Aorta (tissue), 5 donors: Measurements from ENCODE around the gene FAM133A. TPM values are rescaled to one million over a fixed set of nuclear protein-coding genes. Genes with fewer than 3 reads are reported as not detected.

Experiments
- ATAC-seq: fragments of 200-7000 bp; cut with Tn5 transposase; one replicate; pipeline ENCODE4 v1.9.1; 2022; ENCODE audit warnings: moderate library complexity; ENCODE audit not compliant: low FRiP score
- DNase-seq, 2 donors: peaks; one replicate each; pipeline ENCODE4 v3.0.0-alpha.2; 2020
- H3K27ac ChIP-seq, 2 donors: one replicate each; pipeline ENCODE4 v1.5.1; 2013; ENCODE audit warnings: low read length in 2 of 2, mild to moderate bottlenecking in 2 of 2, moderate library complexity in 2 of 2, control low read depth in 1 of 2, inconsistent platforms in 1 of 2, low read depth in 1 of 2
- H3K27me3 ChIP-seq, 2 donors: one replicate each; pipeline ENCODE4 v1.6.1; 2013; ENCODE audit warnings: control low read depth in 1 of 2, low read length in 1 of 2, mild to moderate bottlenecking in 1 of 2, moderate library complexity in 1 of 2; ENCODE audit not compliant: insufficient read depth in 2 of 2, control insufficient read depth in 1 of 2
- H3K36me3 ChIP-seq, 2 donors: one replicate each; pipeline ENCODE4 v1.6.1; 2013; ENCODE audit warnings: control low read depth in 1 of 2, low read length in 1 of 2, mild to moderate bottlenecking in 1 of 2; ENCODE audit not compliant: insufficient read depth in 2 of 2, control insufficient read depth in 1 of 2
- H3K4me1 ChIP-seq, 2 donors: one replicate each; pipeline ENCODE4 v1.6.1; 2013; ENCODE audit warnings: low read length in 2 of 2, control low read depth in 1 of 2, mild to moderate bottlenecking in 1 of 2, moderate library complexity in 1 of 2; ENCODE audit not compliant: insufficient read depth in 2 of 2, control insufficient read depth in 1 of 2
- H3K4me3 ChIP-seq, 2 donors: one replicate each; pipeline ENCODE4 v1.5.1; 2013; ENCODE audit warnings: low read length in 2 of 2, control low read depth in 1 of 2, mild to moderate bottlenecking in 1 of 2
- H3K9me3 ChIP-seq: one replicate; pipeline ENCODE4 v1.6.1; 2013; ENCODE audit warnings: mild to moderate bottlenecking, low read length; ENCODE audit not compliant: control insufficient read depth
- WGBS, 2 donors: extraction: QIAGEN DNeasy Blood & Tissue Kit; methylation state at CpG; one replicate each; pipeline ENCODE4 v1.1.7; 2013; 5-methylcytosine and 5-hydroxymethylcytosine counted together
- intact Hi-C, 2 donors: fragments of 100-400 bp; cut with DNase I; formaldehyde crosslinking; loops; one replicate each; pipeline versions ENCODE4 v1.14.2 to v1.15.0; 2022
- polyA plus RNA-seq, 2 donors: library from polyadenylated mRNA; stranded (reverse); fragments of 200-250 nt; gene quantifications; one replicate each; pipeline ENCODE4 v1.2.3, GENCODE V29; 2013
- total RNA-seq, 2 donors: library from RNA; stranded (reverse); fragmentation: NEBNext Ultra II Directional; extraction: Animal tissue kit (Norgen Biotek cat#: 25700); gene quantifications; one replicate each; pipeline ENCODE4 v1.2.1, GENCODE V29; 2021
- donor health status: healthy with polysubstance abuse.
- donor health status: Bipolar disorder and iron deficiency.
- donor health status: DM: no; HTN: no; CAD: no.
- donor health status: DM: no; HTN: no; CAD: no.
- donor health status: DM: yes; HTN: yes; CAD: no.

The FAM133A gene
- total and polyA plus RNA-seq, 4 donors, result 0.63 to 1.3 (median 0.80) TPM

GRCh38 chrX:93760163-93760562 is 86.2 kb downstream of the FAM133A start:
- DNase-seq (no peak), ATAC-seq (no peak)
- Histone ChIP-seq H3K27ac (no peak overlapping the region), H3K9me3 (no peaks in the 10 kb centered on the region), H3K36me3 (no peaks in the 10 kb centered on the region), H3K27me3 (no peaks in the 10 kb centered on the region), H3K4me1 (no peaks in the 10 kb centered on the region), H3K4me3 (no peak overlapping the region)
- 80 to 88% methylated on average over 5 of the region's 5 CpGs for WGBS, 2 donors
- intact Hi-C loops, result no loop called here

Other genes starting within 250 kb of the FAM133A start
- gene NAP1L3, start 628 bp upstream of the FAM133A start, total RNA-seq, result 10 to 100 TPM; 12.9 to 15.7 TPM
- gene NAP1L3, start 628 bp upstream of the FAM133A start, polyA plus RNA-seq, result 10 to 100 TPM; 10.9 to 12.8 TPM